Mesenchymal stem cell (in vitro differentiated cells and primary cell): ENCODE results near the gene ACTN4.

ENCODE experiments used
- DNase-seq: peaks from one replicate; pipeline ENCODE4 v3.0.0-alpha.2; 2013
- H2AFZ ChIP-seq: one replicate; pipeline ENCODE4 v1.6.1; 2013; ENCODE audit warnings: low read depth, mild to moderate bottlenecking, control low read depth, inconsistent platforms, low read length, moderate library complexity
- H2AK5ac ChIP-seq: 2 replicates; pipeline ENCODE4 v1.6.1; 2013; ENCODE audit warnings: low read length, moderate library complexity, mild to moderate bottlenecking, inconsistent platforms; ENCODE audit not compliant: severe bottlenecking
- H2BK120ac ChIP-seq: one replicate; pipeline ENCODE4 v1.6.1; 2013; ENCODE audit warnings: low read depth, mild to moderate bottlenecking, inconsistent platforms, low read length, moderate library complexity
- H2BK12ac ChIP-seq, 2 experiments: one replicate each; pipeline ENCODE4 v1.6.1; 2013; ENCODE audit warnings: inconsistent platforms in 2 of 2, low read length in 2 of 2, mild to moderate bottlenecking in 2 of 2, moderate library complexity in 2 of 2, control low read depth in 1 of 2
- H2BK15ac ChIP-seq: one replicate; pipeline ENCODE4 v1.6.1; 2013; ENCODE audit warnings: mild to moderate bottlenecking, low read depth, inconsistent platforms; ENCODE audit not compliant: poor library complexity, severe bottlenecking
- H2BK5ac ChIP-seq: 2 replicates; pipeline ENCODE4 v1.6.1; 2013; ENCODE audit warnings: low read depth, mild to moderate bottlenecking, low read length, control low read depth, inconsistent platforms; ENCODE audit not compliant: poor library complexity, severe bottlenecking
- H3K14ac ChIP-seq, 2 experiments: one replicate each; pipeline ENCODE4 v1.6.1; 2013; ENCODE audit warnings: inconsistent platforms in 2 of 2, low read length in 2 of 2, control low read depth in 1 of 2, mild to moderate bottlenecking in 1 of 2, moderate library complexity in 1 of 2
- H3K18ac ChIP-seq, 2 experiments: one replicate each; pipeline ENCODE4 v1.6.1; 2013; ENCODE audit warnings: inconsistent platforms in 2 of 2, low read length in 2 of 2, control low read depth in 1 of 2, low read depth in 1 of 2, mild to moderate bottlenecking in 1 of 2
- H3K23ac ChIP-seq, 2 experiments: one replicate each; pipeline ENCODE4 v1.6.1; 2013; ENCODE audit warnings: inconsistent platforms in 2 of 2, low read length in 2 of 2, mild to moderate bottlenecking in 2 of 2, moderate library complexity in 2 of 2, control low read depth in 1 of 2
- H3K27ac ChIP-seq: 2 replicates; pipeline ENCODE4 v1.5.1; 2013; ENCODE audit warnings: mild to moderate bottlenecking, moderate library complexity, low read length, control low read depth, inconsistent platforms; ENCODE audit not compliant: poor library complexity, severe bottlenecking
- H3K27me3 ChIP-seq, 2 experiments: 2 replicates each; pipeline versions ENCODE4 v1.6.1 to v1.7.0; 2013; ENCODE audit warnings: low read length in 2 of 2, mild to moderate bottlenecking in 2 of 2, moderate library complexity in 2 of 2, control low read depth in 1 of 2, inconsistent platforms in 1 of 2; ENCODE audit not compliant: control insufficient read depth in 1 of 2, insufficient read depth in 1 of 2
- H3K36me3 ChIP-seq, 2 experiments: 2 replicates each; pipeline versions ENCODE4 v1.6.1 to v1.7.0; 2013; ENCODE audit warnings: low read length in 2 of 2, control low read depth in 1 of 2, inconsistent platforms in 1 of 2, low read depth in 1 of 2, mild to moderate bottlenecking in 1 of 2; ENCODE audit not compliant: insufficient read depth in 2 of 2, control insufficient read depth in 1 of 2
- H3K4ac ChIP-seq, 2 experiments: one replicate each; pipeline ENCODE4 v1.6.1; 2013; ENCODE audit warnings: inconsistent platforms in 2 of 2, low read length in 2 of 2, mild to moderate bottlenecking in 2 of 2, moderate library complexity in 2 of 2, control low read depth in 1 of 2, low read depth in 1 of 2
- H3K4me1 ChIP-seq: 2 replicates; pipeline ENCODE4 v1.6.1; 2013; ENCODE audit warnings: low read depth, low read length, control low read depth; ENCODE audit not compliant: control insufficient read depth, insufficient read depth
- H3K4me2 ChIP-seq: 2 replicates; pipeline ENCODE4 v1.6.1; 2013; ENCODE audit warnings: low read length, mild to moderate bottlenecking, inconsistent platforms; ENCODE audit not compliant: poor library complexity, severe bottlenecking
- H3K4me3 ChIP-seq, 2 experiments: 2 replicates each; pipeline versions ENCODE4 v1.5.1 to v1.7.0; 2013; ENCODE audit warnings: low read length in 2 of 2, mild to moderate bottlenecking in 2 of 2, control low read depth in 1 of 2, low read depth in 1 of 2; ENCODE audit not compliant: insufficient read depth in 1 of 2
- H3K79me1 ChIP-seq: replicated peaks from 2 replicates; pipeline ENCODE4 v1.6.1; 2013; ENCODE audit warnings: mild to moderate bottlenecking, control low read depth, low read length, inconsistent platforms; ENCODE audit not compliant: poor library complexity, severe bottlenecking
- H3K9ac ChIP-seq: 2 replicates; pipeline ENCODE4 v1.7.0; 2013; ENCODE audit warnings: mild to moderate bottlenecking, low read length, moderate library complexity
- H3K9me3 ChIP-seq: 2 replicates; pipeline ENCODE4 v1.7.0; 2013; ENCODE audit warnings: mild to moderate bottlenecking, low read length; ENCODE audit not compliant: control insufficient read depth
- H4K8ac ChIP-seq: one replicate; pipeline ENCODE4 v1.6.1; 2013; ENCODE audit warnings: inconsistent platforms, mild to moderate bottlenecking, low read length, moderate library complexity
- H4K91ac ChIP-seq: one replicate; pipeline ENCODE4 v1.6.1; 2013; ENCODE audit warnings: mild to moderate bottlenecking, low read length, inconsistent platforms
- WGBS: methylation state at CpG from one replicate; pipeline ENCODE4 v1.1.7; 2013; ENCODE audit warnings: mixed read lengths; 5-methylcytosine and 5-hydroxymethylcytosine counted together

The ACTN4 gene

GRCh38 chr19:38697197-38697596 is 49.7 kb downstream of the ACTN4 start:
- no peak overlapping the region for H3K9ac ChIP-seq
- H4K91ac ChIP-seq: no peak overlapping the region
- H3K27ac ChIP-seq: peak overlapping the region; percentile 49
- no peak overlapping the region for H2AK5ac ChIP-seq
- peak overlapping the region in 1 of 2 experiments; percentile 52 for H3K18ac ChIP-seq
- no peak overlapping the region for H4K8ac ChIP-seq
- no peak overlapping the region for H3K4me3 ChIP-seq
- peaks cover 71% of the 10 kb centered on the region for H3K4me1 ChIP-seq
- H3K4ac ChIP-seq: peak overlapping the region in 1 of 2 experiments; percentile 3
- no peak overlapping the region for H2AFZ ChIP-seq
- H2BK15ac ChIP-seq: no peak overlapping the region
- H3K27me3 ChIP-seq: no peaks in the 10 kb centered on the region
- 98% methylated on average over 6 of the region's 6 CpGs for WGBS
- H3K14ac ChIP-seq: no peak overlapping the region
- no peak for DNase-seq
- no peak overlapping the region for H2BK120ac ChIP-seq
- H3K4me2 ChIP-seq: no peak overlapping the region
- no peak overlapping the region for H3K23ac ChIP-seq
- no peak overlapping the region for H2BK12ac ChIP-seq
- H2BK5ac ChIP-seq: no peak overlapping the region
- no peaks in the 10 kb centered on the region for H3K79me1 ChIP-seq
- H3K9me3 ChIP-seq: no peaks in the 10 kb centered on the region
- H3K36me3 ChIP-seq: peaks cover 40 to 71% of the 10 kb centered on the region in 2 experiments

DNA sequence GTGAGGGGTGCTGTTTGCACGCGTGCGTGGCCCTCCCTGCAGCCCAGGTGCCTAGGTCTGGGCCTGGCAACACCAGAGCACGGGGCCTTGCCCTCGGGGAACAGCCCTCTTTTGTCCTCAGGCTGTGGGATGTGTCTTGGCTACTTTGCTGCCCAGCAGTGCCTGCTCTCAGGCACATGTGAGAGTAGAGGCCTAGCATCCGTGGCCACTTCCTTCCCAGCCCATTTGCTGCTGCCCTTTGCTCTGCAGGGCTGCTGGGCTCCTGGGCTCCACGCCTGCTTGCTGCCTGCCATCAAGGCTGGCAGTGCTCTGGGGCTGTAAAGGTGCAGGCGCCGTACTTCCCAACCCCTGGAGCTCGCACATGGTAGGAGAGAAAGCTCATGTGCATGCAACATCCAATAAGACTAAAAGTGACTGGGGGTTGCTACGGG is 50.2 kb downstream of the ACTN4 start:
- no peak overlapping the region for H2BK5ac ChIP-seq
- no peak overlapping the region for H2BK120ac ChIP-seq
- H3K9ac ChIP-seq: no peak overlapping the region
- no peaks in the 10 kb centered on the region for H3K79me1 ChIP-seq
- H3K4ac ChIP-seq: peak overlapping the region in 1 of 2 experiments; percentile 3
- peak overlapping the region in 1 of 2 experiments; percentile 16 for H3K23ac ChIP-seq
- H3K27me3 ChIP-seq: no peaks in the 10 kb centered on the region
- peaks cover 71% of the 10 kb centered on the region for H3K4me1 ChIP-seq
- H4K91ac ChIP-seq: peak overlapping the region; percentile 48
- peaks cover 44 to 76% of the 10 kb centered on the region in 2 experiments for H3K36me3 ChIP-seq
- no peak overlapping the region for H2AFZ ChIP-seq
- H4K8ac ChIP-seq: no peak overlapping the region
- no peak overlapping the region for H3K4me3 ChIP-seq
- H3K14ac ChIP-seq: peak overlapping the region in 1 of 2 experiments; percentile 37
- peak overlapping the region; percentile 49 for H3K27ac ChIP-seq
- H2AK5ac ChIP-seq: no peak overlapping the region
- no peak overlapping the region for H2BK12ac ChIP-seq
- no peak overlapping the region for H2BK15ac ChIP-seq
- no peak for DNase-seq
- H3K18ac ChIP-seq: peak overlapping the region in 1 of 2 experiments; percentile 52
- no peak overlapping the region for H3K4me2 ChIP-seq
- WGBS: 96% methylated on average over 11 of the region's 11 CpGs
- H3K9me3 ChIP-seq: no peaks in the 10 kb centered on the region

GRCh38 chr19:38698225-38699026 is 51.0 kb downstream of the ACTN4 start:
- no peak for DNase-seq
- Histone ChIP-seq H3K9me3 (no peaks in the 10 kb centered on the region), H4K91ac (peak overlapping the region; percentile 48), H3K23ac (no peak overlapping the region), H3K27me3 (no peaks in the 10 kb centered on the region), H3K4ac (no peak overlapping the region), H3K4me3 (no peak overlapping the region), H2BK12ac (peak overlapping the region in 1 of 2 experiments; percentile 8), H3K14ac (peak overlapping the region in 1 of 2 experiments; percentile 14), H2AFZ (no peak overlapping the region), H2BK5ac (no peak overlapping the region), H2AK5ac (no peak overlapping the region), H2BK15ac (no peak overlapping the region), H3K9ac (no peak overlapping the region), H3K4me1 (peaks cover 71% of the 10 kb centered on the region), H3K36me3 (peaks cover 44 to 82% of the 10 kb centered on the region in 2 experiments), H3K4me2 (no peak overlapping the region), H3K27ac (peak overlapping the region; percentile 15), H4K8ac (no peak overlapping the region), H3K18ac (no peak overlapping the region), H3K79me1 (no peaks in the 10 kb centered on the region), H2BK120ac (no peak overlapping the region)
- 90% methylated on average over 22 of the region's 22 CpGs for WGBS

- H2BK120ac ChIP-seq: no peak overlapping the region
- peaks cover 72% of the 10 kb centered on the region for H3K4me1 ChIP-seq
- no peak overlapping the region for H3K4ac ChIP-seq
- H3K9me3 ChIP-seq: no peaks in the 10 kb centered on the region
- H3K27me3 ChIP-seq: no peaks in the 10 kb centered on the region
- peak overlapping the region; percentile 21 for H3K27ac ChIP-seq
- H3K23ac ChIP-seq: peak overlapping the region in 1 of 2 experiments; percentile 81
- no peak overlapping the region for H2AFZ ChIP-seq
- no peak overlapping the region for H3K4me2 ChIP-seq
- no peak overlapping the region for H3K18ac ChIP-seq
- H2BK5ac ChIP-seq: no peak overlapping the region
- peak overlapping the region in 1 of 2 experiments; percentile 4 for H3K14ac ChIP-seq
- H2BK15ac ChIP-seq: no peak overlapping the region
- H2BK12ac ChIP-seq: no peak overlapping the region
- DNase-seq: no peak
- no peaks in the 10 kb centered on the region for H3K79me1 ChIP-seq
- H2AK5ac ChIP-seq: no peak overlapping the region
- peaks cover 50 to 88% of the 10 kb centered on the region in 2 experiments for H3K36me3 ChIP-seq
- WGBS: 87% methylated on average over 6 of the region's 7 CpGs
- peak overlapping the region; percentile 19 for H4K91ac ChIP-seq
- no peak overlapping the region for H3K9ac ChIP-seq
- no peak overlapping the region for H4K8ac ChIP-seq
- no peak overlapping the region for H3K4me3 ChIP-seq
These were observed 51.5 kb downstream of the ACTN4 start for GRCh38 chr19:38699027-38699346.
